ENCODE results near the gene MOB3A. TPM values are rescaled to one million over a fixed set of nuclear protein-coding genes. Genes with fewer than 3 reads are reported as not detected.

The MOB3A gene
- total RNA-seq, 1 donor from 2014 or later: 12.0 TPM

DNA sequence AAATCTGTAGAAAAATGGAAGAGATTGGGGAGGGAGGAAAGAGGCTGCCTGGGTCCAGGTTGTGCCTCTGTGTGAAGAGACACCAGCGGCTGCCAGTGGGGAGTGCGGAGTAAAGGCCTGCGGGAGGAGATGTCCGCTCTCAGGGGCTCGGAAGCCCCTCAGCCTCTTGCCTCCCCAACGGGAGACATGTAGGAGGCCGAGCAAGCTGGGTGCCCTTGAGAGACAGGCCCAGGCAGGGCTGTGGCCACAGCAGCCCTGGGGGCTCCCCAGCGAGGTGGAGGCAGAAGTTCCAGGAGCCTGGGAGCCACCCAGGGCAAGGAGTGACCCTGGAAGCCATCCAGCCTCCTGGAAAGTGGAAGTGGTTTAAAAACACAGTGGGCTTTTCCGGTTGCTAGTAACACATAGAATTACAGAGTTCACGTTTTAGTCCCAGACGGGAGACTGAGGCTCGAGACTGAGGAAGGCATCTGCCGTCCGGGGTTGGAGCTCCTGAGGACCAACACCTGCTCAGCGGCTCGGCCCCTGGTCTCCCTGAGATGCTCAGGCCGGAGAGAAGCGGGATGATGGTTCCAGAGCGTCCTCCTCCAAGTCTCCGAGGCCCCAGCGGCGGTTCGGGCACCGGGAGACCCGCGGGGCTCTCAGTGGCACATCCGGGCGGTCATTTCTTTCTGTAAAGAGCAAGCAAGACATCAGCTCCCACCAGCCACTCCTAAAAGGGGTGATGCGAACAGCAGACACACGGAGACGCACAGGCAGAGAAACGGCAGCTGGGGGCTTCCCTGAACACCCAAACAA is 23.2 kb downstream of the MOB3A start:
- Histone ChIP-seq H3K4me1 (ENCODE audit: control insufficient read depth in 3 of 3, insufficient read depth in 3 of 3, low read length in 3 of 3) (peaks cover 6 to 10% (median 6%) of the 10 kb centered on the region in 3 donors), H3K36me3 (ENCODE audit: control insufficient read depth in 3 of 3, insufficient read depth in 3 of 3, low read length in 3 of 3) (peaks cover 31 to 36% (median 33%) of the 10 kb centered on the region in 3 donors), H3K27me3 (ENCODE audit: control insufficient read depth in 3 of 3, insufficient read depth in 3 of 3, low read length in 3 of 3) (no peaks in the 10 kb centered on the region), H3K9ac (ENCODE audit: low read depth in 1 of 3, low read length in 3 of 3) (no peak overlapping the region), H3K27ac (ENCODE audit: low read depth, low read length) (no peak overlapping the region), H3K9me3 (ENCODE audit: control insufficient read depth in 3 of 3, low read length in 3 of 3) (no peaks in the 10 kb centered on the region), H3K4me3 (ENCODE audit: low read length in 3 of 3) (no peak overlapping the region)

DNA sequence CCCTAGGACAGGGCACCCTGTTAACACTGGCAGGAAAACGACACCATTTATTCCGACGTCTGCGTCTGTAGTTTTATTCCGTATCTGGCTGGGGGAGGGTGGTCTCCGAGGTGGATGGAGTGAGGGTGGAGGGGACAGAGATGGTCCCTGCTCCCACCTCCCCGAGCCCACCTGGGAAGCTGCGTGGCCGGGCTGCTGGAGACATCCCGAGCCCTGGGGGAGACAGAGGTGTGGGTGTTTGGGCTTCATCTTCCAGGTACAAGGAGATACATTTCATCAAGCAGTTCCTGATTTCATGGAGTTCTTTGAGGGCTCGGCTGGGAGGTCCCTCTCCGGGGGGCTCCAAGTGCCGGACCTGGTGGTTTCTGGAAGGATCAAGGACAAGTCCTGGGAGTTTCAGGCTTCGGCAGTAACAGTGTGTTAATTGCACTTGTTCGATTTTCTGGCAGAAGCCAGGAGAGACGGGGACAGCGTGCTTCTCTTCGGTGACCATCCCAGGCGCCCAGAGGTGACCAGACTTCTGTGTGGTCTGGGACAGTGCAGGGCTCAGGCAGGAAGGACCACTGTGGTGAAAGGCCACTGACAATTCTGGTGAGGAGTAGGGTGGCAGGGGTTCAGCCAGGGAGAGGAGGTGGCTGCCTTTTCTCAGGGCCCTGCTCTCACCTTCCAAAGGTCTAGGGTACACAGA is 25.0 kb downstream of the MOB3A start:
- Histone ChIP-seq H3K36me3 (ENCODE audit: control insufficient read depth in 3 of 3, insufficient read depth in 3 of 3, low read length in 3 of 3) (peaks cover 20 to 24% (median 22%) of the 10 kb centered on the region in 3 donors), H3K4me3 (ENCODE audit: low read length in 3 of 3) (no peak overlapping the region)

GRCh38 chr19:2070436-2070827 is 25.7 kb downstream of the MOB3A start:
- H3K36me3 ChIP-seq (ENCODE audit: control insufficient read depth in 3 of 3, insufficient read depth in 3 of 3, low read length in 3 of 3): peaks cover 18 to 20% (median 19%) of the 10 kb centered on the region in 3 donors
- H3K27ac ChIP-seq (ENCODE audit: low read depth, low read length): no peak overlapping the region

More for the DNA sequence above, 25.0 kb downstream of the MOB3A start:
- H3K27me3 ChIP-seq (ENCODE audit: control insufficient read depth in 3 of 3, insufficient read depth in 3 of 3, low read length in 3 of 3): no peaks in the 10 kb centered on the region
- H3K27ac ChIP-seq (ENCODE audit: low read depth, low read length): no peak overlapping the region
- no peaks in the 10 kb centered on the region for H3K9me3 ChIP-seq (ENCODE audit: control insufficient read depth in 3 of 3, low read length in 3 of 3)
- peaks cover 6 to 10% (median 6%) of the 10 kb centered on the region in 3 donors for H3K4me1 ChIP-seq (ENCODE audit: control insufficient read depth in 3 of 3, insufficient read depth in 3 of 3, low read length in 3 of 3)
- H3K9ac ChIP-seq (ENCODE audit: low read depth in 1 of 3, low read length in 3 of 3): no peak overlapping the region

GRCh38 chr19:2064788-2065524 is 31.2 kb downstream of the MOB3A start:
- Histone ChIP-seq H3K27me3 (ENCODE audit: control insufficient read depth in 3 of 3, insufficient read depth in 3 of 3, low read length in 3 of 3) (no peaks in the 10 kb centered on the region), H3K9me3 (ENCODE audit: control insufficient read depth in 3 of 3, low read length in 3 of 3) (no peaks in the 10 kb centered on the region), H3K4me1 (ENCODE audit: control insufficient read depth in 3 of 3, insufficient read depth in 3 of 3, low read length in 3 of 3) (peaks cover 40 to 57% (median 43%) of the 10 kb centered on the region in 3 donors), H3K36me3 (ENCODE audit: control insufficient read depth in 3 of 3, insufficient read depth in 3 of 3, low read length in 3 of 3) (no peaks in the 10 kb centered on the region), H3K4me3 (ENCODE audit: low read length in 3 of 3) (peak overlapping the region; percentile 14 to 52 (median 35)), H3K9ac (ENCODE audit: low read depth in 1 of 3, low read length in 3 of 3) (peak overlapping the region; percentile 76 to 86 (median 78)), H3K27ac (ENCODE audit: low read depth, low read length) (peak overlapping the region; percentile 93)

More at GRCh38 chr19:2070436-2070827, 25.7 kb downstream of the MOB3A start:
- H3K9me3 ChIP-seq (ENCODE audit: control insufficient read depth in 3 of 3, low read length in 3 of 3): no peaks in the 10 kb centered on the region
- H3K9ac ChIP-seq (ENCODE audit: low read depth in 1 of 3, low read length in 3 of 3): no peak overlapping the region
- H3K27me3 ChIP-seq (ENCODE audit: control insufficient read depth in 3 of 3, insufficient read depth in 3 of 3, low read length in 3 of 3): no peaks in the 10 kb centered on the region
- H3K4me3 ChIP-seq (ENCODE audit: low read length in 3 of 3): no peak overlapping the region
- peaks cover 6 to 12% (median 7%) of the 10 kb centered on the region in 3 donors for H3K4me1 ChIP-seq (ENCODE audit: control insufficient read depth in 3 of 3, insufficient read depth in 3 of 3, low read length in 3 of 3)

DNA sequence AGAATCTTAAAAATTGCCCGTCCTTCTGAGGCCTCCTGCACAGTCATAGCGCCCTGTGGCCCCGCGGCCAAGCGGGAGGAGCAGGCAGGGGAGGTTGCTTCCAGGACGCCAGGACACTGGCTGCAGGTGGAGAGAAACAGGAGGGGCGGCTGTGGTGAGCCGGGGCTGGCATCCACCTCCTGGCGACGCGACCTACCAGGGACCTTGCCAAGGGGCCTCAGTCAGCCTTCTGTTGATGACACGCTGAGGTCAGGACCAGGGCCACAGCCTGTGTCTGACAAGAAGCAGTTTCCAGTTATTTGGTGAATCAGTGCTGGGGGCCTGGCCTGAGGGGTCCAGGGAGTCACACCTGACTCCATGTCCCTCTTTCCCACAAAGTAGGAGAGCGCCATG is 31.7 kb downstream of the MOB3A start:
- H3K36me3 ChIP-seq (ENCODE audit: control insufficient read depth in 3 of 3, insufficient read depth in 3 of 3, low read length in 3 of 3): no peaks in the 10 kb centered on the region
- peaks cover 41 to 57% (median 43%) of the 10 kb centered on the region in 3 donors for H3K4me1 ChIP-seq (ENCODE audit: control insufficient read depth in 3 of 3, insufficient read depth in 3 of 3, low read length in 3 of 3)
- no peaks in the 10 kb centered on the region for H3K9me3 ChIP-seq (ENCODE audit: control insufficient read depth in 3 of 3, low read length in 3 of 3)
- no peaks in the 10 kb centered on the region for H3K27me3 ChIP-seq (ENCODE audit: control insufficient read depth in 3 of 3, insufficient read depth in 3 of 3, low read length in 3 of 3)
- H3K9ac ChIP-seq (ENCODE audit: low read depth in 1 of 3, low read length in 3 of 3): peak overlapping the region; percentile 76 to 86 (median 78)
- H3K4me3 ChIP-seq (ENCODE audit: low read length in 3 of 3): peak overlapping the region; percentile 14 to 52 (median 35)
- peak overlapping the region; percentile 93 for H3K27ac ChIP-seq (ENCODE audit: low read depth, low read length)

- Histone ChIP-seq H3K27me3 (ENCODE audit: control insufficient read depth in 3 of 3, insufficient read depth in 3 of 3, low read length in 3 of 3) (no peaks in the 10 kb centered on the region), H3K27ac (ENCODE audit: low read depth, low read length) (peak overlapping the region; percentile 72), H3K36me3 (ENCODE audit: control insufficient read depth in 3 of 3, insufficient read depth in 3 of 3, low read length in 3 of 3) (no peaks in the 10 kb centered on the region), H3K9ac (ENCODE audit: low read depth in 1 of 3, low read length in 3 of 3) (peak overlapping the region in 2 of 3 donors; percentile 50 to 86), H3K9me3 (ENCODE audit: control insufficient read depth in 3 of 3, low read length in 3 of 3) (no peaks in the 10 kb centered on the region), H3K4me3 (ENCODE audit: low read length in 3 of 3) (no peak overlapping the region), H3K4me1 (ENCODE audit: control insufficient read depth in 3 of 3, insufficient read depth in 3 of 3, low read length in 3 of 3) (peaks cover 45 to 59% (median 49%) of the 10 kb centered on the region in 3 donors)
Observed at GRCh38 chr19:2063824-2064223, 32.3 kb downstream of the MOB3A start.

GRCh38 chr19:2062770-2063169 is 33.4 kb downstream of the MOB3A start:
- H3K36me3 ChIP-seq (ENCODE audit: control insufficient read depth in 3 of 3, insufficient read depth in 3 of 3, low read length in 3 of 3): no peaks in the 10 kb centered on the region
- H3K4me3 ChIP-seq (ENCODE audit: low read length in 3 of 3): no peak overlapping the region
- no peaks in the 10 kb centered on the region for H3K27me3 ChIP-seq (ENCODE audit: control insufficient read depth in 3 of 3, insufficient read depth in 3 of 3, low read length in 3 of 3)
- peak overlapping the region in 1 of 3 donors; percentile 98 for H3K9ac ChIP-seq (ENCODE audit: low read depth in 1 of 3, low read length in 3 of 3)
- peaks cover 48 to 69% (median 59%) of the 10 kb centered on the region in 3 donors for H3K4me1 ChIP-seq (ENCODE audit: control insufficient read depth in 3 of 3, insufficient read depth in 3 of 3, low read length in 3 of 3)
- no peaks in the 10 kb centered on the region for H3K9me3 ChIP-seq (ENCODE audit: control insufficient read depth in 3 of 3, low read length in 3 of 3)
- H3K27ac ChIP-seq (ENCODE audit: low read depth, low read length): peak overlapping the region; percentile 99

DNA sequence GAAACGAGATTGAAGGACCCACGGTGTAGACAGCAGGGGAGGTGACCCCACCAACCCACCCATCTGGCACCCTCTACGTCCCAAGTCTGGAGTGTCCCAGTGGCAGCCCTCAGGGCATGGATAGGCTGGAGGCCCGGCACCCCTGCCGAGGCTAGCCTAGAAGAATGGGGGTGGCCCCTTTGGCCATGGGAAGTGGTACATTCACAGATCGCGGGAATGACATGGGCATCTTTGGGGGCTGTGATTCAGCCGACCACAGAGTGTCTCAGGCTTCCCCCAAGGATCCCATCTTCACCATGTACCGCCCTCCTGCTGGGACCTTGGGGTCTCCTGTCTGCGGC is 33.8 kb downstream of the MOB3A start:
- H3K9me3 ChIP-seq (ENCODE audit: control insufficient read depth in 3 of 3, low read length in 3 of 3): no peaks in the 10 kb centered on the region
- no peaks in the 10 kb centered on the region for H3K27me3 ChIP-seq (ENCODE audit: control insufficient read depth in 3 of 3, insufficient read depth in 3 of 3, low read length in 3 of 3)
- H3K4me1 ChIP-seq (ENCODE audit: control insufficient read depth in 3 of 3, insufficient read depth in 3 of 3, low read length in 3 of 3): peaks cover 50 to 73% (median 60%) of the 10 kb centered on the region in 3 donors
- H3K9ac ChIP-seq (ENCODE audit: low read depth in 1 of 3, low read length in 3 of 3): peak overlapping the region; percentile 83 to 98 (median 86)
- peak overlapping the region; percentile 69 to 90 (median 85) for H3K4me3 ChIP-seq (ENCODE audit: low read length in 3 of 3)
- no peaks in the 10 kb centered on the region for H3K36me3 ChIP-seq (ENCODE audit: control insufficient read depth in 3 of 3, insufficient read depth in 3 of 3, low read length in 3 of 3)
- peak overlapping the region; percentile 99 for H3K27ac ChIP-seq (ENCODE audit: low read depth, low read length)

DNA sequence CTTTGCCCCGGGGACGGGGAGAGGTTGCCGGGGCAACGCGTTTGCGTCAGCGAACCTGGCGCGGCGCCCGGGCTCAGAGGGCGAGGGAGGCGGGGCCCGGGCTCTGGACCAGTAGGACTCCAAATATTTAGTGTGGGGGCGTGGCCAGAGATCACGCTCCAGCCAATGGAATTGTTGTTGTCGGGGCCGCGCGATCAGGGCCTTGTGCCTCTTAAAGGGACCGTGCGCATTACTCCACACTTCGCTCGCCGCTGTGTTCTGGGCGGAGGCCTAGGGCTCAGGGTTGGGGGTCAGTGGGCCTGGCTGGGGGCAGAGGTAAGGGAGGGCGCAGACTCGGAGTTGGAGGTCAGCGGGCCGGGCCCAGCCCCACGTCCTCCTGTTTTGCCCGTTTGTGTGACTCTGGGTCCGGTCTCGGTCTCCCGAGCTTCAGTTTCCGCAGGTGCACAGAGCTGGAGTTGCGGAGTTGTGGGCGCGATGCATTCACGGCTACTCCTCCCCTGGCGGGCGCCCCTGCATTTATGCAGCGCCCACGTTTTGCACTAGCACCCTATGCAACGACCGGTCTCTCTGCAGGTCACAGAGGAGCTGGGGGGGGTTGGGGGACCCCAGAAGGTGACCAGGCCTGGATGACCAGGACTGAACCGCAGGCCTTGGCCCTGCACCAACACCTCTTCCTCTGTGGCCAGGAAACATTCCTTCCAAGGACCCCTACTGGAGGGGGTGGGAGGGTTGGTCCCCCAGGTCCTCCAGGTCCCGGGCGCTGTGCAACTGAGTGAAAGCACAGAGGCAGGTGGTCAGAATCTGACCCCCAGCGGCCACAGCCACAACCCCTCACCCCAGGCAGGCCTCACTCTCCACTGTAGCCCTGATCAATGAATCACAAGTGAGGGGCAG is 34.4 kb downstream of the MOB3A start:
- Histone ChIP-seq H3K4me1 (ENCODE audit: control insufficient read depth in 3 of 3, insufficient read depth in 3 of 3, low read length in 3 of 3) (peaks cover 52 to 75% (median 62%) of the 10 kb centered on the region in 3 donors), H3K4me3 (ENCODE audit: low read length in 3 of 3) (peak overlapping the region; percentile 69 to 90 (median 85)), H3K27me3 (ENCODE audit: control insufficient read depth in 3 of 3, insufficient read depth in 3 of 3, low read length in 3 of 3) (no peaks in the 10 kb centered on the region), H3K9me3 (ENCODE audit: control insufficient read depth in 3 of 3, low read length in 3 of 3) (no peaks in the 10 kb centered on the region), H3K36me3 (ENCODE audit: control insufficient read depth in 3 of 3, insufficient read depth in 3 of 3, low read length in 3 of 3) (no peaks in the 10 kb centered on the region), H3K27ac (ENCODE audit: low read depth, low read length) (peak overlapping the region; percentile 99), H3K9ac (ENCODE audit: low read depth in 1 of 3, low read length in 3 of 3) (peak overlapping the region; percentile 93 to 98 (median 93))
